ENCODE results near the gene KIAA1210.

The KIAA1210 gene

GRCh38 chrX:119093991-119094735 is 33.4 kb downstream of the KIAA1210 start:
- no peak for DNase-seq (ENCODE audit: low read depth in 2 of 2)

GRCh38 chrX:119090627-119091026 is 37.0 kb downstream of the KIAA1210 start:
- no peak for DNase-seq (ENCODE audit: low read depth in 2 of 2)

GRCh38 chrX:119089619-119090018 is 38.0 kb downstream of the KIAA1210 start:
- no peak for DNase-seq (ENCODE audit: low read depth in 2 of 2)

GRCh38 chrX:119087121-119087520 is 40.5 kb downstream of the KIAA1210 start:
- no peak for DNase-seq (ENCODE audit: low read depth in 2 of 2)

GRCh38 chrX:119084766-119085165 is 42.8 kb downstream of the KIAA1210 start:
- DNase-seq (ENCODE audit: low read depth in 2 of 2) = no peak

GRCh38 chrX:119082278-119082677 is 45.3 kb downstream of the KIAA1210 start:
- no peak for DNase-seq (ENCODE audit: low read depth in 2 of 2)

GRCh38 chrX:119075270-119076025 is 52.2 kb downstream of the KIAA1210 start:
- no peak for DNase-seq (ENCODE audit: low read depth in 2 of 2)

- DNase-seq (ENCODE audit: low read depth in 2 of 2) = no peak
These were observed 53.7 kb downstream of the KIAA1210 start for GRCh38 chrX:119073911-119074310.

- no peak for DNase-seq (ENCODE audit: low read depth in 2 of 2)
These were observed 54.3 kb downstream of the KIAA1210 start for GRCh38 chrX:119073200-119073905.

GRCh38 chrX:119072744-119073143 is 54.9 kb downstream of the KIAA1210 start, which contains the start of gene CT47C1:
TSS of gene CT47C1 (plus strand) at chrX:119072993. CDS start at chrX:119073226, 233 bp downstream.
- DNase-seq (ENCODE audit: low read depth in 2 of 2) = no peak

GRCh38 chrX:119071381-119071780 is 56.2 kb downstream of the KIAA1210 start:
- no peak for DNase-seq (ENCODE audit: low read depth in 2 of 2)

GRCh38 chrX:119069762-119070161 is 57.9 kb downstream of the KIAA1210 start:
- no peak for DNase-seq (ENCODE audit: low read depth in 2 of 2)

- no peak for DNase-seq (ENCODE audit: low read depth in 2 of 2)
These were observed 58.5 kb downstream of the KIAA1210 start for GRCh38 chrX:119069128-119069527.

GRCh38 chrX:119067023-119067739 is 60.4 kb downstream of the KIAA1210 start:
- no peak for DNase-seq (ENCODE audit: low read depth in 2 of 2)

GRCh38 chrX:119063428-119063827 is 64.2 kb downstream of the KIAA1210 start:
- no peak for DNase-seq (ENCODE audit: low read depth in 2 of 2)

- DNase-seq (ENCODE audit: low read depth in 2 of 2) = no peak
These were observed 64.8 kb downstream of the KIAA1210 start for GRCh38 chrX:119062750-119063374.

- no peak for DNase-seq (ENCODE audit: low read depth in 2 of 2)
These were observed 71.9 kb downstream of the KIAA1210 start for GRCh38 chrX:119055687-119056086.

GRCh38 chrX:119045884-119046283 is 81.7 kb downstream of the KIAA1210 start:
- no peak for DNase-seq (ENCODE audit: low read depth in 2 of 2)

GRCh38 chrX:119042996-119043395 is 84.6 kb downstream of the KIAA1210 start:
- DNase-seq (ENCODE audit: low read depth in 2 of 2) = no peak

GRCh38 chrX:119042040-119042439 is 85.6 kb downstream of the KIAA1210 start:
- no peak for DNase-seq (ENCODE audit: low read depth in 2 of 2)

GRCh38 chrX:119041175-119041574 is 86.4 kb downstream of the KIAA1210 start:
- DNase-seq (ENCODE audit: low read depth in 2 of 2) = no peak

Measured in activated CD8-positive, alpha-beta memory T cell treated with anti-CD3 and anti-CD28 coated beads for 4 hours (primary cell).